HepG2 (cell line): ENCODE measurements around the gene TRA2B. TPM values are rescaled to one million over a fixed set of nuclear protein-coding genes. Genes with fewer than 3 reads are reported as not detected.

ENCODE experiments used
- ATAC-seq: fragments of 200-7000 bp; cut with Tn5 transposase; 3 replicates; pipeline ENCODE4 v1.9.1; 2020; ENCODE audit warnings: mild to moderate bottlenecking, moderate library complexity
- BruUV-seq: library from RNA; stranded (reverse); fragments of 400-500 nt; replicated peaks from 2 replicates; lab custom pipeline; 2021; lab: Mats Ljungman, UMichigan
- CTCF ChIA-PET: fragments of 300-600 bp; formaldehyde crosslinking; extraction: SDS; loops from one replicate; lab custom pipeline; 2021; ENCODE audit warnings: low total read pairs, inconsistent platforms, low intra/inter-chr PET ratio; lab: Yijun Ruan, JAX
- POLR2A ChIA-PET: fragments of 350-600 bp; sonication (Branson Sonifier 250); formaldehyde crosslinking; loops from one replicate; lab custom pipeline; 2020; ENCODE audit warnings: antibody characterized with exemption, inconsistent platforms; lab: Yijun Ruan, JAX
- DNase-seq: peaks from one replicate; pipeline ENCODE4 v3.0.0-alpha.2; 2015; ENCODE audit warnings: low spot score
- FAIRE-seq: peaks from 3 replicates; lab custom pipeline; 2011; peaks lifted over from hg19 to GRCh38; lab: Jason Lieb, UNC
- H2AFZ ChIP-seq: one replicate; pipeline ENCODE4 v1.6.1; 2011; ENCODE audit warnings: low read length, inconsistent platforms
- H3K27ac ChIP-seq: fragments of 300-600 bp; 3 replicates; pipeline ENCODE4 v1.8.0; 2011; ENCODE audit warnings: mixed run types, mild to moderate bottlenecking, mixed read lengths, low read length, inconsistent platforms; ENCODE audit not compliant: insufficient read depth; ENCODE audit errors: extremely low read length
- H3K27me3 ChIP-seq, 2 experiments: fragments of 200-600 bp in 1 of 2; 2 replicates in 1 of 2; 3 replicates in 1 of 2; pipeline versions ENCODE4 v1.6.0 to v1.8.0; 2011; ENCODE audit warnings: low read length in 2 of 2, mild to moderate bottlenecking in 2 of 2, moderate library complexity in 2 of 2, inconsistent platforms in 1 of 2; ENCODE audit not compliant: insufficient read depth in 2 of 2, control insufficient read depth in 1 of 2
- H3K36me3 ChIP-seq, 2 experiments: fragments of 200-600 bp in 1 of 2; replicated peaks in 1 of 2; 2 replicates in 1 of 2; 3 replicates in 1 of 2; pipeline versions ENCODE4 v1.5.1 to v1.8.0; 2011; ENCODE audit warnings: low read length in 2 of 2, inconsistent platforms in 1 of 2; ENCODE audit not compliant: insufficient read depth in 2 of 2, control insufficient read depth in 1 of 2
- H3K4me1 ChIP-seq: 2 replicates; pipeline ENCODE4 v1.5.1; 2012; ENCODE audit warnings: low read length, inconsistent platforms; ENCODE audit not compliant: insufficient read depth
- H3K4me2 ChIP-seq: 2 replicates; pipeline ENCODE4 v1.6.0; 2011; ENCODE audit warnings: low read depth, low read length, inconsistent platforms
- H3K4me3 ChIP-seq, 3 experiments: fragments of 200-600 bp in 1 of 3; sonication (generic), shearing (Covaris generic) in 1 of 3; replicated peaks in 1 of 3; 2 replicates each; pipeline ENCODE4 v1.5.1; 2011 to 2016; ENCODE audit warnings: low read length in 3 of 3, inconsistent platforms in 2 of 3, low read depth in 2 of 3, mild to moderate bottlenecking in 2 of 3, control low read depth in 1 of 3, mixed read lengths in 1 of 3; ENCODE audit not compliant: insufficient read depth in 1 of 3
- H3K79me2 ChIP-seq: one replicate; pipeline ENCODE4 v1.6.1; 2011; ENCODE audit warnings: low read length, inconsistent platforms; ENCODE audit not compliant: insufficient read depth
- H3K9ac ChIP-seq: 2 replicates; pipeline ENCODE4 v1.6.0; 2011; ENCODE audit warnings: mild to moderate bottlenecking, low read depth, low read length, inconsistent platforms; ENCODE audit not compliant: insufficient read depth
- H3K9me3 ChIP-seq: 2 replicates; pipeline ENCODE4 v1.5.1; 2012; ENCODE audit warnings: mild to moderate bottlenecking, low read length
- H4K20me1 ChIP-seq: 2 replicates; pipeline ENCODE4 v1.6.0; 2011; ENCODE audit warnings: inconsistent platforms, mild to moderate bottlenecking, low read length, moderate library complexity; ENCODE audit not compliant: insufficient read depth
- GATAD1 ChIP-seq: IDR thresholded peaks from 2 replicates; pipeline ENCODE4 v1.6.1; 2016; ENCODE audit warnings: missing genetic modification reagents, missing compliant biosample characterization
- MAF1 ChIP-seq: sonication (generic); formaldehyde crosslinking; IDR thresholded peaks from 2 replicates; pipeline ENCODE4 v1.5.0; 2020; ENCODE audit warnings: missing genetic modification reagents, borderline replicate concordance
- MIER2 ChIP-seq: IDR thresholded peaks from 2 replicates; pipeline ENCODE4 v1.6.1; 2016; ENCODE audit warnings: missing biosample characterization, missing genetic modification reagents
- NR2F1 ChIP-seq, 2 experiments: fragments of 450-650 bp in 1 of 2; formaldehyde crosslinking in 1 of 2; IDR thresholded peaks; 2 replicates each; pipeline versions ENCODE4 v1.5.0 to v1.6.1; 2016 to 2020; ENCODE audit warnings: mild to moderate bottlenecking in 1 of 2, missing compliant biosample characterization in 1 of 2, missing genetic modification reagents in 1 of 2, moderate library complexity in 1 of 2
- PHF20 ChIP-seq: sonication (generic); formaldehyde crosslinking; IDR thresholded peaks from 2 replicates; pipeline ENCODE4 v1.5.0; 2020; ENCODE audit warnings: mild to moderate bottlenecking, missing genetic modification reagents
- POLR2G ChIP-seq: fragments of 200-400 bp; formaldehyde crosslinking; IDR thresholded peaks from 2 replicates; pipeline ENCODE4 v1.6.1; 2018; ENCODE audit warnings: mild to moderate bottlenecking, low read depth, low read length, moderate library complexity
- ZBTB42 ChIP-seq: sonication (generic); formaldehyde crosslinking; IDR thresholded peaks from 2 replicates; pipeline ENCODE4 v1.5.0; 2020; ENCODE audit warnings: mild to moderate bottlenecking, missing genetic modification reagents
- ZNF430 ChIP-seq: sonication (generic); formaldehyde crosslinking; IDR thresholded peaks from 2 replicates; pipeline ENCODE4 v1.9.0; 2021; ENCODE audit warnings: mild to moderate bottlenecking, missing genetic modification reagents
- ZNF569 ChIP-seq: sonication (generic); formaldehyde crosslinking; IDR thresholded peaks from 2 replicates; pipeline ENCODE4 v1.5.0; 2020; ENCODE audit warnings: mild to moderate bottlenecking, missing genetic modification reagents, moderate library complexity, borderline replicate concordance
- ZNF841 ChIP-seq: sonication (generic); formaldehyde crosslinking; IDR thresholded peaks from 2 replicates; pipeline ENCODE4 v1.8.1; 2023; ENCODE audit warnings: missing genetic modification reagents, borderline replicate concordance
- WGBS: methylation state at CpG from one replicate; pipeline ENCODE4 v1.1.6; 2017; ENCODE audit warnings: low lambda C conversion rate; 5-methylcytosine and 5-hydroxymethylcytosine counted together
- in situ Hi-C: cut with HindIII; loops from 2 replicates; pipeline ENCODE4 v1.10.0; 2017; ENCODE audit warnings: low pct_unique_long_range_greater_than_20kb; ENCODE audit not compliant: extremely low pct_ligation_motif_present
- intact Hi-C: fragments of 100-400 bp; cut with micrococcal nuclease; formaldehyde crosslinking; loops from one replicate; pipeline ENCODE4 v1.10.0; 2022; ENCODE audit not compliant: unreplicated experiment
- polyA plus RNA-seq, 8 experiments: library from polyadenylated mRNA; depleted of rRNA in 3 of 8; stranded (reverse) in 7 of 8; unstranded in 1 of 8; fragments of >200 nt; fragmentation: Illumina TruSeq in 4 of 8; extraction: Trizol in 4 of 8; gene quantifications; 2 replicates each; pipeline versions ENCODE4 v1.2.1 to v1.2.3, GENCODE V29; 2011 to 2016; ENCODE audit warnings: low read depth in 4 of 8, missing spikeins in 1 of 8, mixed read lengths in 1 of 8; ENCODE audit not compliant: insufficient read depth in 1 of 8
- total RNA-seq, 5 experiments: library from RNA; depleted of rRNA; stranded (reverse); fragments of >200 nt; fragmentation: Illumina TruSeq; extraction: Trizol; gene quantifications; 2 replicates each; pipeline ENCODE4 v1.2.3, GENCODE V29; 2016; ENCODE audit warnings: low read depth in 1 of 5
- TF ChIP-seq, protein P1 (sequence below): sonication (generic); formaldehyde crosslinking; IDR thresholded peaks from 2 replicates; pipeline ENCODE4 v1.4.0; 2020; ENCODE audit warnings: missing genetic modification reagents
- TF ChIP-seq, protein P2 (sequence below): sonication (generic); formaldehyde crosslinking; IDR thresholded peaks from 2 replicates; pipeline ENCODE4 v1.5.0; 2020; ENCODE audit warnings: mild to moderate bottlenecking, missing genetic modification reagents
- TF ChIP-seq, protein P3 (sequence below): IDR thresholded peaks from 2 replicates; pipeline ENCODE4 v1.6.1; 2016; ENCODE audit warnings: mild to moderate bottlenecking, missing biosample characterization, missing genetic modification reagents

The TRA2B gene
- total and polyA plus RNA-seq, 2 of the 13 experiments (the other 11 are each of a cell fraction or from before 2014, with no cell fraction given) = 105 to 241 TPM

DNA sequence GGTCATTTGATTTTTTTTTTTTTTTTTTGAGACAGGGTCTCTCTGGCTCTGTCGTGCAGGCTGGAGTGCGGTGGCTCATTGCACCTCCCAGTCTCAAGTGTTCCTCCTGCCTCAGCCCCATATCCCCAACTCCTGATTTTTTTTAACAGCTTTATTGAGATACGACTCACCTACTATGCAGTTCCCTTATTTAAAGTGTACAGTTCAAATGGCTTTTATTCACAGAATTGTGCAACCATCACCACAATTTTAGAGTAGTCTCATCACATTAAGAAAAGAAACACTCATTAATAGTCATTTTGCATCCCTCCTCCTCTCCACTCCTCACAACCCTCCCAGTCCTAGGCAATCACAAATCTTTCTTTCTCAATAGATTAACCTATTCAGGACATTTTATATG lies 1.9 kb upstream of the TRA2B start:
- POLR2A ChIA-PET = no interaction called here
- intact Hi-C loops = no loop called here
- DNase-seq = no peak

More for the DNA sequence above, 1.9 kb upstream of the TRA2B start:
- Histone ChIP-seq H3K4me2 (no peak overlapping the region), H3K9ac (no peak overlapping the region), H3K9me3 (no peaks in the 10 kb centered on the region), H3K27ac (no peak overlapping the region), H2AFZ (no peak overlapping the region), H4K20me1 (peaks cover 22% of the 10 kb centered on the region), H3K27me3 (no peaks in the 10 kb centered on the region; a peak in 1 of 5 replicates), H3K79me2 (peaks cover 34% of the 10 kb centered on the region), H3K36me3 (no peaks in the 10 kb centered on the region), H3K4me1 (peaks cover 34% of the 10 kb centered on the region), H3K4me3 (no peak overlapping the region)
- ATAC-seq (no peak), FAIRE-seq (no peak)
- in situ Hi-C loops = no loop called here
- CTCF ChIA-PET = no interaction called here
- TF ChIP-seq POLR2G (no peak), ZNF569 (CRISPR knock-in tag) (no peak), ZNF841 (no peak), MAF1 (CRISPR knock-in tag) (no peak), MIER2 (CRISPR knock-in tag) (no peak), ZNF430 (CRISPR knock-in tag) (no peak), GATAD1 (CRISPR knock-in tag) (no peak), ZBTB42 (CRISPR knock-in tag) (no peak), PHF20 (no peak), NR2F1 (CRISPR knock-in tag; IDR thresholded peaks at IDR 0.05) (no peak)
- TF ChIP-seq, protein P1, sequence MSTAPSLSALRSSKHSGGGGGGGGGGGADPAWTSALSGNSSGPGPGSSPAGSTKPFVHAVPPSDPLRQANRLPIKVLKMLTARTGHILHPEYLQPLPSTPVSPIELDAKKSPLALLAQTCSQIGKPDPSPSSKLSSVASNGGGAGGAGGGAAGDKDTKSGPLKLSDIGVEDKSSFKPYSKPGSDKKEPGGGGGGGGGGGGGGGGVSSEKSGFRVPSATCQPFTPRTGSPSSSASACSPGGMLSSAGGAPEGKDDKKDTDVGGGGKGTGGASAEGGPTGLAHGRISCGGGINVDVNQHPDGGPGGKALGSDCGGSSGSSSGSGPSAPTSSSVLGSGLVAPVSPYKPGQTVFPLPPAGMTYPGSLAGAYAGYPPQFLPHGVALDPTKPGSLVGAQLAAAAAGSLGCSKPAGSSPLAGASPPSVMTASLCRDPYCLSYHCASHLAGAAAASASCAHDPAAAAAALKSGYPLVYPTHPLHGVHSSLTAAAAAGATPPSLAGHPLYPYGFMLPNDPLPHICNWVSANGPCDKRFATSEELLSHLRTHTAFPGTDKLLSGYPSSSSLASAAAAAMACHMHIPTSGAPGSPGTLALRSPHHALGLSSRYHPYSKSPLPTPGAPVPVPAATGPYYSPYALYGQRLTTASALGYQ (CRISPR knock-in tag) = no peak
- TF ChIP-seq, protein P2, sequence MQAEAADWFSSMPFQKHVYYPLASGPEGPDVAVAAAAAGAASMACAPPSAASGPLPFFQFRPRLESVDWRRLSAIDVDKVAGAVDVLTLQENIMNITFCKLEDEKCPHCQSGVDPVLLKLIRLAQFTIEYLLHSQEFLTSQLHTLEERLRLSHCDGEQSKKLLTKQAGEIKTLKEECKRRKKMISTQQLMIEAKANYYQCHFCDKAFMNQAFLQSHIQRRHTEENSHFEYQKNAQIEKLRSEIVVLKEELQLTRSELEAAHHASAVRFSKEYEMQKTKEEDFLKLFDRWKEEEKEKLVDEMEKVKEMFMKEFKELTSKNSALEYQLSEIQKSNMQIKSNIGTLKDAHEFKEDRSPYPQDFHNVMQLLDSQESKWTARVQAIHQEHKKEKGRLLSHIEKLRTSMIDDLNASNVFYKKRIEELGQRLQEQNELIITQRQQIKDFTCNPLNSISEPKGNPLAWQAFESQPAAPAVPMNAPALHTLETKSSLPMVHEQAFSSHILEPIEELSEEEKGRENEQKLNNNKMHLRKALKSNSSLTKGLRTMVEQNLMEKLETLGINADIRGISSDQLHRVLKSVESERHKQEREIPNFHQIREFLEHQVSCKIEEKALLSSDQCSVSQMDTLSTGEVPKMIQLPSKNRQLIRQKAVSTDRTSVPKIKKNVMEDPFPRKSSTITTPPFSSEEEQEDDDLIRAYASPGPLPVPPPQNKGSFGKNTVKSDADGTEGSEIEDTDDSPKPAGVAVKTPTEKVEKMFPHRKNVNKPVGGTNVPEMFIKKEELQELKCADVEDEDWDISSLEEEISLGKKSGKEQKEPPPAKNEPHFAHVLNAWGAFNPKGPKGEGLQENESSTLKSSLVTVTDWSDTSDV (CRISPR knock-in tag) = no peak
- TF ChIP-seq, protein P3, sequence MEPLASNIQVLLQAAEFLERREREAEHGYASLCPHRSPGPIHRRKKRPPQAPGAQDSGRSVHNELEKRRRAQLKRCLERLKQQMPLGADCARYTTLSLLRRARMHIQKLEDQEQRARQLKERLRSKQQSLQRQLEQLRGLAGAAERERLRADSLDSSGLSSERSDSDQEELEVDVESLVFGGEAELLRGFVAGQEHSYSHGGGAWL (CRISPR knock-in tag) = no peak
- no TSS peak for BruUV-seq
- WGBS = 79% methylated on average over 3 of the region's 3 CpGs
